Heart right ventricle (tissue), 16 donors: ENCODE results near the gene SFXN5. TPM values are rescaled to one million over a fixed set of nuclear protein-coding genes. Genes with fewer than 3 reads are reported as not detected.

Source experiments
- ATAC-seq, 8 donors: fragments of 200-7000 bp; cut with Tn5 transposase; one replicate each; pipeline ENCODE4 v1.9.1; 2020; ENCODE audit warnings: mild to moderate bottlenecking in 8 of 8, moderate library complexity in 8 of 8, moderate number of reproducible peaks in 1 of 8
- DNase-seq, 2 donors: peaks; one replicate each; pipeline ENCODE4 v3.0.0-alpha.2; 2020
- H3K27ac ChIP-seq, 10 donors: fragments of 200-600 bp; sonication (generic) in 2 of 10; one replicate each; pipeline versions ENCODE4 v1.5.0 to v1.8.0; 2020 to 2022; ENCODE audit warnings: mild to moderate bottlenecking in 3 of 10
- H3K27me3 ChIP-seq, 7 donors: fragments of 200-600 bp; one replicate each; pipeline ENCODE4 v1.8.0; 2021 to 2022; ENCODE audit warnings: mild to moderate bottlenecking in 2 of 7
- H3K36me3 ChIP-seq, 9 donors: fragments of 200-600 bp; sonication (generic) in 1 of 9; one replicate each; pipeline versions ENCODE4 v1.5.0 to v1.8.0; 2020 to 2022; ENCODE audit warnings: mild to moderate bottlenecking in 2 of 9
- H3K4me1 ChIP-seq, 9 donors: fragments of 200-600 bp; sonication (generic) in 1 of 9; one replicate each; pipeline versions ENCODE4 v1.5.0 to v1.8.0; 2020 to 2022; ENCODE audit warnings: mild to moderate bottlenecking in 4 of 9
- H3K4me3 ChIP-seq, 10 donors: fragments of 200-600 bp; sonication (generic) in 2 of 10; one replicate each; pipeline versions ENCODE4 v1.5.0 to v1.8.0; 2020 to 2022; ENCODE audit warnings: mild to moderate bottlenecking in 7 of 10, moderate library complexity in 2 of 10
- H3K9me3 ChIP-seq, 11 donors: fragments of 200-600 bp in 10 of 11; sonication (generic) in 2 of 11; one replicate each; pipeline versions ENCODE4 v1.5.0 to v1.8.0; 2013 to 2022; ENCODE audit warnings: mild to moderate bottlenecking in 2 of 11, control low read depth in 1 of 11, moderate library complexity in 1 of 11
- WGBS, 2 donors: extraction: QIAGEN DNeasy Blood & Tissue Kit; methylation state at CpG; one replicate each; pipeline ENCODE4 v1.1.7; 2013; ENCODE audit warnings: inconsistent platforms in 1 of 2; 5-methylcytosine and 5-hydroxymethylcytosine counted together
- intact Hi-C, 10 donors: fragments of 100-400 bp; cut with DNase I; formaldehyde crosslinking; loops; one replicate each; pipeline versions ENCODE4 v1.11.1 to v1.14.2; 2022
- polyA plus RNA-seq, 2 donors: library from polyadenylated mRNA; stranded (reverse); fragments of 200-250 nt; gene quantifications; one replicate each; pipeline ENCODE4 v1.2.3, GENCODE V29; 2013
- total RNA-seq, 10 donors: library from RNA; stranded (reverse); fragmentation: NEBNext Ultra II Directional in 3 of 10; extraction: Animal tissue kit (Norgen Biotek cat#: 25700) in 3 of 10; gene quantifications; one replicate each; pipeline versions ENCODE4 v1.2.1 to v1.2.4, GENCODE V29; 2021 to 2023
- TF ChIP-seq, protein P1 (sequence below), 9 donors: fragments of 200-600 bp; sonication (generic) in 2 of 9; IDR thresholded peaks; one replicate each; pipeline versions ENCODE4 v1.5.0 to v1.8.0; 2021 to 2022; ENCODE audit warnings: antibody characterized with exemption in 9 of 9, mild to moderate bottlenecking in 5 of 9, moderate library complexity in 1 of 9
- donor health status: Arrhythmogenic right ventricular cardiomyopathy.
- donor health status: ischemic (EF 13 %, LVEDD 7.1; RV severe dilation, severe dysfunction).
- donor health status: healthy with polysubstance abuse.
- donor health status: DM: no; HTN: yes; CAD: no.
- donor health status: DM: no; HTN: no; CAD: no.
- donor health status: ischemic (EF 25% LVEDD 6.9; RV normal size, moderate dysfunction).
- donor health status: ischemic (EF 25% LVEDD 5.7; RV mildly dilated, moderate dysfunction).
- donor health status: healthy.
- donor health status: DM: yes; HTN: yes; CAD: no.
- donor health status: Ischemic cardiomyopathy.
- donor health status: ischemic (EF 35%, LVEDD 5.7; RV mildly dilated, moderate dysfunction).
- donor health status: nonischemic (EF 11% LVEDD 7.7; RV severe dilation, severe dysfunction).
- donor health status: DM: yes; HTN: yes; CAD: no.
- donor health status: PGD.
- donor health status: ischemic (EF 29% LVEDD 5.4; RV normal size, mild dysfunction).
- donor health status: nonischemic (EF 23%, LVEDD 6.1; RV moderate dilation, normal function).

The SFXN5 gene
- total and polyA plus RNA-seq, 12 donors, result 4.4 to 11.8 (median 9.7) TPM

GRCh38 chr2:73022024-73022568 lies 49.4 kb downstream of the SFXN5 start:
- H3K4me3 ChIP-seq, result no peak overlapping the region
- ATAC-seq, result no peak
- peaks cover 0 to 49% (median 9%) of the 10 kb centered on the region in 9 donors for H3K36me3 ChIP-seq
- no peak overlapping the region for H3K27ac ChIP-seq
- TF ChIP-seq, protein P1, sequence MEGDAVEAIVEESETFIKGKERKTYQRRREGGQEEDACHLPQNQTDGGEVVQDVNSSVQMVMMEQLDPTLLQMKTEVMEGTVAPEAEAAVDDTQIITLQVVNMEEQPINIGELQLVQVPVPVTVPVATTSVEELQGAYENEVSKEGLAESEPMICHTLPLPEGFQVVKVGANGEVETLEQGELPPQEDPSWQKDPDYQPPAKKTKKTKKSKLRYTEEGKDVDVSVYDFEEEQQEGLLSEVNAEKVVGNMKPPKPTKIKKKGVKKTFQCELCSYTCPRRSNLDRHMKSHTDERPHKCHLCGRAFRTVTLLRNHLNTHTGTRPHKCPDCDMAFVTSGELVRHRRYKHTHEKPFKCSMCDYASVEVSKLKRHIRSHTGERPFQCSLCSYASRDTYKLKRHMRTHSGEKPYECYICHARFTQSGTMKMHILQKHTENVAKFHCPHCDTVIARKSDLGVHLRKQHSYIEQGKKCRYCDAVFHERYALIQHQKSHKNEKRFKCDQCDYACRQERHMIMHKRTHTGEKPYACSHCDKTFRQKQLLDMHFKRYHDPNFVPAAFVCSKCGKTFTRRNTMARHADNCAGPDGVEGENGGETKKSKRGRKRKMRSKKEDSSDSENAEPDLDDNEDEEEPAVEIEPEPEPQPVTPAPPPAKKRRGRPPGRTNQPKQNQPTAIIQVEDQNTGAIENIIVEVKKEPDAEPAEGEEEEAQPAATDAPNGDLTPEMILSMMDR (IDR thresholded peaks at IDR 0.05), result no peak
- DNase-seq, result no peak
- WGBS, 2 donors, result 95 to 97% methylated on average over 4 of the region's 4 CpGs
- intact Hi-C loops, result no loop called here
- no peaks in the 10 kb centered on the region for H3K27me3 ChIP-seq
- H3K9me3 ChIP-seq, result no peaks in the 10 kb centered on the region
- no peaks in the 10 kb centered on the region for H3K4me1 ChIP-seq

DNA sequence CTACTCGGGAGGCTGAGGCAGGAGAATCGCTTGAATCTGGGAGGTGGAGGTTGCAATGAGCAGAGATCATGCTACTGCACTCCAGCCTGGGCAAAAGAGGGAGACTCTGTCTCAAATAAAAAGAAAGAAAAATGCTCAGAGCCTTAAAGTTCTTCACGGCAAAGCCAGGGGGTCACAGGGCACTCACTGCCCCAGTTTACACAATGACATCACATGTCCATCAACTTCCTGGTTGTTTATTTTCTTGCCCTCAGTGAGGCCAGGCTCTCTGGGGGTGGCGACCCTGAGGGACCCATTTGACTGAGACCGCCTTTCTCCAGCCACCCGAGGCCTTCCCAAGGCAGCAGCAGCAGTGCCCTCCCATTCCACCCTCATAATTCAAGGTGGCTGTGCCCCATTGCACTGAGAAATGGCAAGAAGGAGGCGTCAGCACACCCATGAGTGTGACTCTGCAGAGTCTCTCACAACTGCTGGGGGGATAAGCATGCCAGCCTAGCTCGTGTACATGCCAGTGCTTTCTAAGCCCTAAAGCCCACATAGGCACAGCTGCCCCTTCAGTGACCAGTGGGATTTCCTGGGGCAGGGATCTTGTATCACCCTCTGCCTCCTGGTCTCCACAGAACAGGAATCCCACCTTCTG lies 50.0 kb downstream of the SFXN5 start:
- no peak overlapping the region for H3K27ac ChIP-seq
- DNase-seq (no peak), ATAC-seq (no peak)
- no peaks in the 10 kb centered on the region for H3K4me1 ChIP-seq
- H3K36me3 ChIP-seq, result peaks cover 0 to 49% (median 9%) of the 10 kb centered on the region in 9 donors
- no peak overlapping the region for H3K4me3 ChIP-seq
- no peaks in the 10 kb centered on the region for H3K9me3 ChIP-seq
- TF ChIP-seq, protein P1 (IDR thresholded peaks at IDR 0.05), result no peak
- no peaks in the 10 kb centered on the region for H3K27me3 ChIP-seq
- WGBS, 2 donors, result 84 to 85% methylated on average over 8 of the region's 8 CpGs
- intact Hi-C loops, result no loop called here

DNA sequence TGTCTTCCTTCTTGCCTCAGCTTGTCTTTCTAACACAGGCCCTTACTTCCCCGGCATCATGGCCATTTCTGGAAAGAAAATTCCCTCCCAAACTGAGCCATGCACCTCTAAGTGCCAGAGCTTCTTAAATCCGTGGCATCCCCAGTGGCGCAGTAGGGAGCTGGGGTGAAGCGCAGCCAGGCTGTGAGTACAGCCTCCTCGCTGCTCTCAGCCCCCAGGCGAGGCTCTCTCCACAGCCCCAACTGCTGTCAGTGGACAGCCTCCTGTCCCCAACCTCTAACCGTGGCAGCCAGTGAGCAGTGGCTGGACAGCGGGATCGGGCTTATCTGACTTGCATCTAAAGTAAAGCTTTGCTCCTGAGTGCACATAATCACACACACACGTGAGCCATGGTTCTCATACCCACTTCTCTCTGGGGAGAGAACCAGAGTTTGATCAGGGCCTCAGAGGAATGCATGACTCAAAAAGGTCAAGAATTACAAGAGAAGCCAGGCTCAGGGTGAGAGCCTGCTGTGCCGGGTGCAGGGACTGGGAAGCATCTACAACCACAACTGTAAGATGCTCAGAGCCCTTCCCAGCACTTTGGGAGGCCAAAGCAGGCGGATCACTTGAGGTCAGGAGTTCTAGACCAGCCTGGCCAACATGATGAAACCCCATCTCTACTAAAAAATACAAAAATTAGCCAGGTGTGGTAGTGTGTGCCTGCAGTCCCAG lies 50.7 kb downstream of the SFXN5 start:
- DNase-seq (no peak), ATAC-seq (no peak)
- Histone ChIP-seq H3K27me3 (no peaks in the 10 kb centered on the region), H3K36me3 (peaks cover 0 to 49% (median 9%) of the 10 kb centered on the region in 9 donors), H3K4me1 (no peaks in the 10 kb centered on the region), H3K4me3 (no peak overlapping the region), H3K27ac (no peak overlapping the region), H3K9me3 (no peaks in the 10 kb centered on the region)
- TF ChIP-seq, protein P1 (IDR thresholded peaks at IDR 0.05), result no peak
- intact Hi-C loops, result no loop called here
- 91% methylated on average over 12 of the region's 12 CpGs for WGBS, 2 donors

DNA sequence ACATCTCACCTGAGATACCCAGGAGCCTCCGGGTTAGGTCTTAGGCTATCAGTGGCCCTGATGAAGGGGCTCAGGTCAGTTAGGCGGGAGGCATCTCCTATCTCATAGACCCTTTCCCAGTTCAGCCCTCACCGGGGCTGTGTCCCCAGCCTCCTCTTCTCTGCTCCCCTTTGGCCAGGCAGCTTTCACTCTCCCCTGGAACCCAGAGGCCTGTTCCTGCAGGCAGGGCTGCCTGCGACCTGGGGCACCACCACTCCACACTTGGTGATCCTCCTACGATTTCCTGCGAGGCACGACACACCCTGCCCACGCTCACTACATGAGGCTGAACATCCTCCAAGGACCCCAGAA lies 51.2 kb downstream of the SFXN5 start:
- intact Hi-C loops, result no loop called here
- 85 to 90% methylated on average over 8 of the region's 8 CpGs for WGBS, 2 donors
- DNase-seq, result no peak
- no peak for ATAC-seq
- Histone ChIP-seq H3K27ac (no peak overlapping the region), H3K9me3 (no peaks in the 10 kb centered on the region), H3K36me3 (peaks cover 0 to 49% (median 9%) of the 10 kb centered on the region in 9 donors), H3K27me3 (no peaks in the 10 kb centered on the region), H3K4me1 (no peaks in the 10 kb centered on the region), H3K4me3 (no peak overlapping the region)
- TF ChIP-seq, protein P1 (IDR thresholded peaks at IDR 0.05), result no peak
